DMS 273 treated with DMSO at 0.1 percent for 48 hours (cell line): ENCODE results near the gene WNT5B.

ENCODE experiments used
- DNase-seq: peaks from one replicate; lab custom pipeline; 2025; lab: John Stamatoyannopoulos, UW

Gene WNT5B

GRCh38 chr12:1630133-1630826 is 1.2 kb downstream of the WNT5B start:
- DNase-seq: no peak

- no peak for DNase-seq
Measured at GRCh38 chr12:1630827-1631591, 2.0 kb downstream of the WNT5B start.

- DNase-seq: no peak
Measured at GRCh38 chr12:1632702-1633101, 3.7 kb downstream of the WNT5B start.

GRCh38 chr12:1633459-1633858 is 4.4 kb downstream of the WNT5B start:
- DNase-seq: no peak

- no peak for DNase-seq
Measured at GRCh38 chr12:1634149-1634548, 5.1 kb downstream of the WNT5B start.

GRCh38 chr12:1634590-1635191 is 5.7 kb downstream of the WNT5B start:
- no peak for DNase-seq

- DNase-seq: no peak
Measured at GRCh38 chr12:1635301-1636095, 6.5 kb downstream of the WNT5B start.

GRCh38 chr12:1638203-1638602 is 9.2 kb downstream of the WNT5B start:
- no peak for DNase-seq

GRCh38 chr12:1639538-1639937 is 10.5 kb downstream of the WNT5B start:
- DNase-seq: no peak

- no peak for DNase-seq
Measured at GRCh38 chr12:1640328-1641234, 11.6 kb downstream of the WNT5B start.

GRCh38 chr12:1642513-1642912 is 13.5 kb downstream of the WNT5B start:
- no peak for DNase-seq

- DNase-seq: no peak
Measured at GRCh38 chr12:1643043-1643442, 14.0 kb downstream of the WNT5B start.

GRCh38 chr12:1643905-1644533 is 15.0 kb downstream of the WNT5B start:
- DNase-seq: no peak

- peak; percentile 63 for DNase-seq
Measured at GRCh38 chr12:1644534-1645438, 15.8 kb downstream of the WNT5B start.

GRCh38 chr12:1645819-1646218 is 16.8 kb downstream of the WNT5B start:
- DNase-seq: no peak

GRCh38 chr12:1646569-1647284 is 17.7 kb downstream of the WNT5B start:
- DNase-seq: no peak

GRCh38 chr12:1647285-1647669 is 18.2 kb downstream of the WNT5B start:
- DNase-seq: no peak

GRCh38 chr12:1650260-1650977 is 21.4 kb downstream of the WNT5B start:
- no peak for DNase-seq
